Activated gamma-delta T cell treated with anti-CD3 and anti-CD28 coated beads, Interleukin-2, amount 50 U/mL, for 16 hours (primary cell): ENCODE data around the gene ABCG2.

Experiments used
- DNase-seq: peaks from one replicate; pipeline ENCODE4 v3.0.0-alpha.2; 2020; ENCODE audit warnings: low read depth

Gene ABCG2

GRCh38 chr4:88158489-88159228 is at the start of gene ABCG2:
Gene ABCG2 (minus strand): TSS chr4:88158639. CDS start chr4:88139995, 18,644 bp downstream.
- DNase-seq, result peak; percentile 4

DNA sequence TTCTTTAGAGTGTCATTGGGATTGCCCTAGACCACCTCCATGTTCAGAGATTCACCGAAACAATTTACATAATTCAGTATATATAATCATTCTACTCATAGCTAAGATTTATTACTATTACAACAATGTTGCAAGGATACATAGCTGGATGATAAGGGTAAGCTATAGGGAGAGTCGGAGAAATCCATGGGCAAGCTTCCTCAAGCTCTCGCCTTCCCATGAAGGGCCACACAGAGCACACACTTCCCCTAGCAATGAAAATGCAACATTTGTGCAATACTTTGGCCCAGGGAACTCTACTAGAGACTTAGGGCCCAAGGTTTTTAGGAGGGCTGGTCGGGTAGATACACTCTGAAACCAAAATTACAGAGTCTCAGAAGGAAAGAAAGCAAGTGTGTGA is 49.7 kb upstream of the ABCG2 start:
- no peak for DNase-seq

GRCh38 chr4:88207171-88207570 is 48.7 kb upstream of the ABCG2 start:
- no peak for DNase-seq

DNA sequence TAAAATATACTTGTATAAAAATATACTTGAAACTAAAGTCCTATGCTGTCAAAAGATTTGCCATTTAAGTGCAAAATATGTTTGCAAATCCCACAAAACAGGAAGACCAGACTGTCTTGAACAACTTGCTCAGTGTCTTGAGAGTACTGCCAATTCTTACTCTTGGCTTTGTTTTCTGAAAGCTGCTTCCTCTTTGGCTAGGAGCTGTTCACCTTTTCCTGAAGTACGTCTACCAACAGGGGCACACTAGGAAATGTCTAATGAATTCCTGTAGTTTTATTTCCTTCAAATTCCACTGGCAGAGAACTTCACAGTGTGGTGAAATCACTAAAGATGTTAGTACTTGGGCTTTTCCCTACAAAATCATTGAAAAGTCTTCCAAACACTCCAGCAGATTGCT is 46.4 kb upstream of the ABCG2 start:
- DNase-seq, result no peak

DNA sequence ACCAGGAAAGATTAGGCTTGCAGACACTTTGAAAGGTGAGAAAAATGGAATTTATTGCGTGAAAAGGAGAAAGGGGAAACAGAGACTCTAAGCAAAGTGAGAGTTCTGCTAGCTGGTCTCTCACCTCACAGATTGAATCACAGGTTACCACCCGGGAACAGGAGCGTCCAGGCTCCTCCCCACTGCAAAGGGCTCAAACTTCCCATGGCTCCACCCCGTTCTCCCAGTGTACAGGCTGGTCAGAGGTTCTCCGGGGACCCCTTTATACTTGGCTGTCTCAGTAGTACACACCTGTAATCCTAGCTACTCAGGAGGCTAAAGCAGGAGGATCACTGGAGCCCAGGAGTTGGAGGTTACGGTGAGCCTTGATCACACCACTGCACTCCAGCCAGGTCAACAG is 44.0 kb upstream of the ABCG2 start:
- no peak for DNase-seq

DNA sequence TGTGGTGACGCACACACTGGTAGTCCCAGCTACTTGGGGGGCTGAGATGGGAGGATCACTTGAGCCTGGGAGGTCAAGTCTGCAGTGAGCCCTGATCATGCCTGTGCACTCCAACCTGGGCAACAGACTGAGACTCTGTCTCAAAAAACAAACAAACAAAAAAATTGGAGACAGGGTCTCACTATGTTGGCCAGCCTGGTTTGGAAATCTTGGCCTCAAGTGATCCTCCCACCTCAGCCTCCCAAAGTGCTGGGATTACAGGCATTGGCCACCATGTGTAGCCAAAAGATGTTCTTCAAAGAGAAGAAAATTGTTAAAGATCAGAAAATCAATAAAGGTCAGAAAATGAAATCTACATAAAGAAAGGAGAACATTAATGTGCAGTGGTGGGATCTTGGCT is 41.7 kb upstream of the ABCG2 start:
- DNase-seq, result no peak

GRCh38 chr4:88196523-88197185 is 38.2 kb upstream of the ABCG2 start:
- no peak for DNase-seq

GRCh38 chr4:88196013-88196365 is 37.5 kb upstream of the ABCG2 start:
- DNase-seq, result no peak

GRCh38 chr4:88195328-88196012 is 37.0 kb upstream of the ABCG2 start:
- no peak for DNase-seq

DNA sequence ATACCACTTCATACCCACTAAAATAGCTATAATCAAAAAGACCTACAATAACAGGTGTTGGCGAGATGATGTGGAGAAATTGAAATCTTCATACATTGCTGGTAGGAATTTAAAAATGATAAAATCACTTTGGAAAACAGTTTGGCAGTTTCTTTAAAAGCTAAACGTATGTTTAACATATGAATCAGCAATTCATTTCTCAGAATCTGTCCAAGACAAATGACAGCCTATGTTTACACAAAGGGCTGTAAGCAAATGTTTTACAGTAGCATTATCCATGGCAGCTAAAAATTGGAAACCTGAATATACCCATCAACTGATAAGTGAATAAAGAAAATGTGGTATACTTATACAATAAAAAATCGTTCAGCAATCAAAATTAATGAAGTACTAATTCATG is 33.0 kb upstream of the ABCG2 start:
- DNase-seq, result no peak

GRCh38 chr4:88189881-88190585 is 31.6 kb upstream of the ABCG2 start:
- no peak for DNase-seq

DNA sequence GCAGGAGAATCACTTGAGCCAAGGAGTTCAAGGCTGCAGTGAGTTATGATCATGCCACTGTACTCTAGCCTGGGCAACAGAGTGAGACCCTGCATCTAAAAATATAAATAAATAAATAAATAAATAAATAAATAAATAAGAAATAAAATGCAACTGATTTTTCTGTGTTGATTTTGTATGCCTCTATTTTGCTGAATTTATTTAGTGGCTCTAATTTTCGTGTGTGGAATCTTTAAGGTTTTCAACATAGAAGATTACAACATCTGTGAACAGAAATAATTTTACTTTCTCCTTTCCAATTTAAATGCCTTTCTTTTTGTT is 30.9 kb upstream of the ABCG2 start:
- no peak for DNase-seq

- no peak for DNase-seq
Observed at GRCh38 chr4:88188738-88189417, 30.4 kb upstream of the ABCG2 start.

GRCh38 chr4:88187766-88188165 is 29.3 kb upstream of the ABCG2 start:
- no peak for DNase-seq

- DNase-seq, result no peak
Observed at GRCh38 chr4:88185906-88186305, 27.5 kb upstream of the ABCG2 start.

- no peak for DNase-seq
Observed at GRCh38 chr4:88179261-88179660, 20.8 kb upstream of the ABCG2 start.

DNA sequence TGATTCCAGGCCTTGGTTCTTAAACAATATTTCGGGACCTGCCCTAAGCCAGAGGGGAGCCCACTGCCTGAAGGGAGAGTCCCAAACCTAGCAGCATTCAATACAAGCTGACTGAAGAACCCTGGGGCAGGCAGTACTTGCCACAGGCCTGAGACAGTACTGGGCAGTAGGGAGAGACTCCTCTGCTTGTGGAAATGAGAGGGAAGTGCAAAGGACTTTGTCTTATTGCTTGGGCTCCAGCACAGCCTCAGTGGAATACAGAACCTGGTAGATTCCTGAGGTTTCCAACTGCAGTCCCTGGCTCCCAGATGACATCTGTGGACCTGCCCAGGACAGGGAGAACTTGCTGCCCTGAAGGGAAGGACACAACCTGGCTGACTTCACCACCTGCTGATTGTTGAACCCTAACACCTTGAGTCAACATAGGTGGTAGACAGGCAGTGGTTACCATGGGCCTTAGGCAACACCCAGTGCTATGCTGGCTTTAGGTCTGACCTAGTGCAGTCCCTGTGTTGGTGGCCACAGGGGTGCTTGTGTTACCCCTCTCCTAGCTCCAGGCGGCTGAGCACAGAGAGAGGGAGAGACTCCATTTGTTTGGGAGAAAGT is 20.3 kb upstream of the ABCG2 start:
- DNase-seq, result no peak

GRCh38 chr4:88177983-88178625 is 19.7 kb upstream of the ABCG2 start:
- no peak for DNase-seq

GRCh38 chr4:88172987-88173386 is 14.5 kb upstream of the ABCG2 start:
- no peak for DNase-seq

DNA sequence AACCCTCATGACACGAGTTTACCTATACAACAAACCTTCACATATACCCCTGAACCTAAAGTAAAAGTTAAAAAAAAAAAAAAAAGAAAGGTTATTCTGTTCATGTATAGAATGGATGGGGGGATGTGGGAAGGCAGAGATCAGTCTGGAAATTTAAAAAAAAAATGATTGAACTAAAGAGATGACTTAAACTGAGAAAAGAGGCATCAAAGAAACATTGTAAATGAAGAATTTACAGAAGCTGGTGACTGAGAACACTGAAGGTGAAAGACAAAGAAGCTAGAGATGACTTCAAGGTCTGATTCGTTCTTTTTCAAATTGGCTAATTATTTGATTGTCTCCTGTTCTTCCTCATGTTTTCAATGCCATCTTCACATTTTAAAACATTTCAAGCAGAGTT is 12.8 kb upstream of the ABCG2 start:
- DNase-seq, result no peak

DNA sequence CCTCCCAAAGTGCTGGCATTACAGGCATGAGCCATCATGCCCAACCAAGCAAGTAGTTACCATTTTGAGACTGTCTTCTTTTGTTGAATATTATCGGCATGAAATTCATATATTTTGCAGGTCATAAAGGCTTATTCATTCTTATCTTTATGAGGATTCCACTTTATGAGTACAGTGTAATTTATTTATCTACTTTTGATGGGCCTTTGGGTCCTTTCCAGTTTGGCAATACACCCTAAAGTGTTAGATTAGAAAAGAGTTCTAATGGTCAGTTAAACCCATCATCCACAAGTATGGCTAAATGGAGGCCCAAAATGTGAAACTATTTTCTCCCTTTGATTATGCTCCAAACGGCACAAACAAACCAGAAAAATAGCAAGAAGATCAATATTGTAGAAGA is 10.9 kb upstream of the ABCG2 start:
- no peak for DNase-seq
